ENCODE results near the gene SQSTM1.

GRCh38 chr5:179880848-179881590 lies 60.3 kb downstream of the SQSTM1 start:
- TF ChIP-seq CTCF (IDR thresholded peaks at IDR 0.05), result no peak
- no peak for TF ChIP-seq EZH2phosphoT487 (IDR thresholded peaks at IDR 0.05)

Data from neural progenitor cell (in vitro differentiated cells).